Measurements from ENCODE around the gene HBA2. TPM values are rescaled to one million over a fixed set of nuclear protein-coding genes. Genes with fewer than 3 reads are reported as not detected.

Gene HBA2
- total and polyA plus RNA-seq, 2 of the 4 experiments (the other 2 are of a cell fraction): not detected

- no peak for TF ChIP-seq NFE2L2 (IDR thresholded peaks at IDR 0.05; ENCODE audit: low read depth, low read length)
- TF ChIP-seq, protein P1, sequence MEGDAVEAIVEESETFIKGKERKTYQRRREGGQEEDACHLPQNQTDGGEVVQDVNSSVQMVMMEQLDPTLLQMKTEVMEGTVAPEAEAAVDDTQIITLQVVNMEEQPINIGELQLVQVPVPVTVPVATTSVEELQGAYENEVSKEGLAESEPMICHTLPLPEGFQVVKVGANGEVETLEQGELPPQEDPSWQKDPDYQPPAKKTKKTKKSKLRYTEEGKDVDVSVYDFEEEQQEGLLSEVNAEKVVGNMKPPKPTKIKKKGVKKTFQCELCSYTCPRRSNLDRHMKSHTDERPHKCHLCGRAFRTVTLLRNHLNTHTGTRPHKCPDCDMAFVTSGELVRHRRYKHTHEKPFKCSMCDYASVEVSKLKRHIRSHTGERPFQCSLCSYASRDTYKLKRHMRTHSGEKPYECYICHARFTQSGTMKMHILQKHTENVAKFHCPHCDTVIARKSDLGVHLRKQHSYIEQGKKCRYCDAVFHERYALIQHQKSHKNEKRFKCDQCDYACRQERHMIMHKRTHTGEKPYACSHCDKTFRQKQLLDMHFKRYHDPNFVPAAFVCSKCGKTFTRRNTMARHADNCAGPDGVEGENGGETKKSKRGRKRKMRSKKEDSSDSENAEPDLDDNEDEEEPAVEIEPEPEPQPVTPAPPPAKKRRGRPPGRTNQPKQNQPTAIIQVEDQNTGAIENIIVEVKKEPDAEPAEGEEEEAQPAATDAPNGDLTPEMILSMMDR (conservative IDR thresholded peaks at IDR 0.05; ENCODE audit: low read depth, low read length): no peak
- no peak for TF ChIP-seq RCOR1 (IDR thresholded peaks at IDR 0.05; ENCODE audit: insufficient replicate concordance, low read length)
- TF ChIP-seq MXI1 (IDR thresholded peaks at IDR 0.05; ENCODE audit: borderline replicate concordance, low read depth, low read length): no peak
- no peak for TF ChIP-seq RFX5 (IDR thresholded peaks at IDR 0.05; ENCODE audit: low read depth, low read length)
These were observed 6.1 kb upstream of the HBA2 start (continued) for GRCh38 chr16:166375-167121.
